AG10803 (cell line): ENCODE results near the gene DOCK9.

Experiments used
- DNase-seq: peaks from one replicate; pipeline ENCODE4 v3.0.0; 2010; ENCODE audit warnings: low read depth
- H3K4me3 ChIP-seq: 2 replicates; pipeline ENCODE4 v1.5.1; 2011; ENCODE audit warnings: mild to moderate bottlenecking, low read length, control low read depth
- CTCF ChIP-seq: conservative IDR thresholded peaks from 2 replicates; pipeline ENCODE4 v1.5.1; 2011; ENCODE audit warnings: mild to moderate bottlenecking, low read length, control low read depth, inconsistent platforms

The DOCK9 gene

DNA sequence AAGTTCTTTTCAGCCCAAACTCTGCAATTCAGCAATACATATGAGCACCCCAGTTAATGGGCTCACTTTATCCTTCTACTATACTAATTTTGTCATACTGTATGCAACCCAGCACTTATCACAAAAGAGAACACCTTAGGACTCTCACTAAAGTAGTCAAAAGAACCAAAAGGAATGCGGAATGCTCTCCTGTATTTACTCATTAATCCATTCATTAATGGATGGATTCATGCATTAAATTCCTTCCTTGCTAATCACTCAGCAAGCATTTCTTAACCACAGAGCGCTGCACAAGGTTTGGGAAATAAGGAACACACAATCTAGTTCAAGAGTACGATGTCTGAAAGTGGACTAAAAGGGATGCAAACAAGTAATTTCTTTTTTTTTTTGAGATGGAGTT is 12.8 kb upstream of the DOCK9 start:
- no peak for TF ChIP-seq CTCF
- H3K4me3 ChIP-seq: no peak overlapping the region
- no peak for DNase-seq

DNA sequence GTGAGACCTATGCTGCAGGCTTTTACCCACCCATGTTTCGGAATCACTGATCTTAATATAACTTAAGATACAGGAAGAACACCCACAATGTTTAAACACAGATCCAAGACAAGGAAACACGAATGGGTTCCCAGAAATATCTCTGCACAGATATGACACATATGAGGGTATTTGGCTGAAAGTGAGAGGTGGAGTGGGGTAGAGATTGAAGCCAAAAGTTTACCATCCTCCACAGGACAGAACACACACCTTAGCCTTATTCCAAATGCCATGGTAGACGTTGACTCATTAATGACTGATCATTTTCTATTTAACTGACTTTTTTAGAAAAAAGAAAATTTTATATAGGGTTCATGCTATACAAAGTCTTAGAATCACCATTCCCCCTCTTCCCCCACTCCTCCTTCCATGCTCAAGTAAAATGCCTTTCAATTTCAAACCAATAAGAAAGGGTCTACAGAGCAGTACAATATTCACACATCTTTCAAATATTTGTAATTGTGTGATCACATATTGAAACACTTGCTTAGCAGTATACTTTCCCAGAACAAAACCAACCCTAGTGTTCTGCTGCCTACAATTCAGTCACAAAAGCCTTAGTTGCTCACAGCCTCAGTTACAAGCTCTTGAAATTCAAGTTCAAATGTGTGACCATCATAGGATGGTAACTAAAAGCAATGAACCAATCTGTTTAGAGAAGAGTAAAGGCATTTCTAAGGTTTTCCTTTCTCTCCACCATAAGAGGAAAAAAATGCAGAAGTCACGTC is 11.8 kb upstream of the DOCK9 start:
- no peak for DNase-seq
- TF ChIP-seq CTCF: no peak
- no peak overlapping the region for H3K4me3 ChIP-seq

DNA sequence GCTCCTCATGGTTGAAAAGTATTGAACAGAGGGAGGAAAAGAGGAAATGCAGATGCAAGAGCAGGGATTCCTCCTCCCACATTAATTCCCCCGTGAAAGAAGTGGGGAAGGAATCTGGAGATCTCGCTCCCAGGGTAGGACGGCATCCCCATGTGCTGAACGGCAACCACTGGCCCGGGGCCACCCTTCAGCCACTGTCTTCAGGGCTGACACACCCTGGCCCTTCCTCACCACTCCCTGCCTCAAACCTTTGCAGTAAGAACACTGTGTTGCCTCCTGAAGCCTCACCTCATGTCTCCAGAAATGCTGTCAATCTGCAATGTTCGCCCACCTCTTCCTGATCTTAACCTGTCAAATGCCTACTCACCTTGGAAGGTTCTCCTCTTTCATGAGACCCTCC is 10.9 kb upstream of the DOCK9 start:
- no peak for TF ChIP-seq CTCF
- DNase-seq: no peak
- no peak overlapping the region for H3K4me3 ChIP-seq

- DNase-seq: no peak
- H3K4me3 ChIP-seq: no peak overlapping the region
- no peak for TF ChIP-seq CTCF
Measured at GRCh38 chr13:98988277-98988676, 10.4 kb upstream of the DOCK9 start.

DNA sequence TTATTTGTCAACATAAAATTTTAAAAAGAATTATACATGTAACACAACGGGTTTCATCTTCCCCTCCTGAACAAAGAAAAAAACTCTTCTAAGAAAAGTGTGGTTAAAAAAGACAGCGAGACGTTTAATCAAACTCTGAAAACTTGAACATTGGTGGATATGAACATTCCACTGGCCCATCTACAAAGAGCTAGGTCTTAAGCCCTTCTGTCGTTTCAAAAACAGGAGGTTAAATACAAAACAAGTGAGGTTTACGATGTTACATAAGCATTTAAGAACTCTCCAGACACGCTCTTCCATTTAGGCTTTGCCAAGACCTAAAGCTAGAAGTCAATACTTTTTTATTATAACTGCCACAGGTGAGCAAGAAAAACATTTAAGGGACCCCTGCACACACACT is 9.4 kb upstream of the DOCK9 start:
- TF ChIP-seq CTCF: no peak

DNA sequence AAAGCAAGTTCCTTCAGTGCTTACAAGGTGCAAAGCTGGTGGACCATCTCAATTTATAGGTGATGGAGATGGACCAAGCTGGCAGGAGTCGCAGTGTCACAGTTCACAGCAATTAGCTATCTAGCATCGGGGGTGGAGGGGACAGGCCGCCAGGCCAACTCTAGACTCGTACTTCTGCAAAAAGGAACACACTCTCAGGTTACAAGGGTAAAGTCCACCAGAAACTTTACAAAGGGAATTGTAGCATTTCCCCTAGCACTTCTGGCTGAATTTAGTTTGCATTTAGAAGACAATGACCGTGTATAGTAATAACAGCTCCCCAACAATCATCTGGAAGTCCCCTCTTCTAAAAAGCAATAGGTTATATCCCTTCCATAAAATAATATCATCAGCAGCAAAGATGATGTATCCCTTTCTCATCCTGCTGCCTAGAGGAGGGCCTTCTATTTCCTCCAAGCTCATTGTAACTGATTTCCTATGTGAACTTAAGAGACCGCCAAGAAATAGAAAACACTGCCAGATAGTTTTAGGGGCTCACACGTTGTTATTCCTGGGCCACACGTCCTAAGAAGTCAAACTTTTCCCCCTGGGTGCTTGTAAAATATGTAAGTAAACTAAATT is 8.5 kb upstream of the DOCK9 start:
- no peak for DNase-seq

More for the DNA sequence above, 9.4 kb upstream of the DOCK9 start:
- H3K4me3 ChIP-seq: no peak overlapping the region
- no peak for DNase-seq

More for the DNA sequence above, 8.5 kb upstream of the DOCK9 start:
- no peak for TF ChIP-seq CTCF
- no peak overlapping the region for H3K4me3 ChIP-seq
